ENCODE measurements around the gene WNT10A.

- TF ChIP-seq CTCF (conservative IDR thresholded peaks at IDR 0.05; ENCODE audit: low read depth, low read length): no peak
- TF ChIP-seq EZH2 (IDR thresholded peaks at IDR 0.05; ENCODE audit: borderline replicate concordance, low read depth, low read length, poor library complexity, severe bottlenecking): no peak
These were observed 30.1 kb downstream of the WNT10A start for GRCh38 chr2:218910741-218911140.

Data from A673 (cell line).